Ascending aorta (tissue), 2 donors: Measurements from ENCODE around the gene LTN1. TPM values are rescaled to one million over a fixed set of nuclear protein-coding genes. Genes with fewer than 3 reads are reported as not detected.

Experiments
- DNase-seq, 2 donors: peaks; one replicate each; pipeline ENCODE4 v3.0.0-alpha.2; 2019; ENCODE audit warnings: low spot score in 2 of 2
- H3K27ac ChIP-seq, 2 donors: fragments of 200-600 bp; sonication (generic); one replicate each; pipeline ENCODE4 v1.5.1; 2016 to 2017; ENCODE audit warnings: mild to moderate bottlenecking in 1 of 2
- H3K27me3 ChIP-seq: fragments of 200-600 bp; sonication (generic); one replicate; pipeline ENCODE4 v1.5.1; 2017
- H3K36me3 ChIP-seq, 2 donors: fragments of 200-600 bp; sonication (generic); one replicate each; pipeline ENCODE4 v1.5.1; 2016
- H3K4me1 ChIP-seq, 2 donors: fragments of 200-600 bp; sonication (generic); one replicate each; pipeline ENCODE4 v1.5.1; 2016 to 2017; ENCODE audit warnings: mild to moderate bottlenecking in 1 of 2
- H3K4me3 ChIP-seq, 2 donors: fragments of 200-600 bp; sonication (generic); one replicate each; pipeline ENCODE4 v1.5.1; 2016 to 2017; ENCODE audit warnings: mild to moderate bottlenecking in 1 of 2
- H3K9me3 ChIP-seq, 2 donors: fragments of 200-600 bp; sonication (generic); one replicate each; pipeline ENCODE4 v1.5.1; 2016
- CTCF ChIP-seq, 3 experiments: fragments of 200-600 bp in 2 of 3; fragments of 450-650 bp in 1 of 3; sonication (generic) in 2 of 3; IDR thresholded peaks; one replicate each; pipeline ENCODE4 v1.5.1; 2016 to 2019; ENCODE audit warnings: antibody characterized with exemption in 3 of 3, mild to moderate bottlenecking in 1 of 3, moderate library complexity in 1 of 3
- intact Hi-C: fragments of 100-400 bp; cut with DNase I; formaldehyde crosslinking; loops from one replicate; pipeline ENCODE4 v1.15.1; 2023
- total RNA-seq: library from RNA; depleted of rRNA; stranded (reverse); fragments of >200 nt; gene quantifications from one replicate; pipeline ENCODE4 v1.1.0, GENCODE V29; 2016

The LTN1 gene
- total RNA-seq, 1 donor from 2014 or later: 5.6 TPM

DNA sequence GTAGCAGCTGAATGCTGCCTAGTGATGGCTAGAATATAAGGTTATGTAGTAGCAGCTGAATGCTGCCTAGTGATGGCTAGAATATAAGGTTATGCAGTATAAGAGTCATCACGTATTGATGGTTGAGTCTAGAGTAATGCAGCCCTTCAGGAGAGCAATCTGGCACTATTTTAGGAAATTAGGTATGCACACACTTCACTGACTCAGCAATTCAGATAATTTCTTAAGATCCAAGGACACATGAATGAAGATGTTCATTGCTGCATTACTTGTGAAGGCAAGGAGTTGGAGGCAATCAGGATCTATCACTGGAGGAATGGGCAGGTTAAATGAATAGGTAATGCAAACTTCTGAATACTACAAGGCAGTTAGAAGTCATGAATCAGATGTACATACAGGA is 13.6 kb downstream of the LTN1 start:
- Histone ChIP-seq H3K27me3 (no peaks in the 10 kb centered on the region), H3K4me3 (no peak overlapping the region), H3K27ac (no peak overlapping the region), H3K4me1 (no peaks in the 10 kb centered on the region), H3K9me3 (no peaks in the 10 kb centered on the region), H3K36me3 (peaks cover 42 to 87% of the 10 kb centered on the region in 2 donors)
- TF ChIP-seq CTCF (IDR thresholded peaks at IDR 0.05): no peak
- DNase-seq: no peak
- intact Hi-C loops: no loop called here

GRCh38 chr21:28975397-28975796 is 17.3 kb downstream of the LTN1 start:
- DNase-seq: no peak
- no peak overlapping the region for H3K4me3 ChIP-seq
- H3K9me3 ChIP-seq: no peaks in the 10 kb centered on the region
- no peak overlapping the region for H3K27ac ChIP-seq
- H3K4me1 ChIP-seq: no peaks in the 10 kb centered on the region
- peaks cover 36 to 67% of the 10 kb centered on the region in 2 donors for H3K36me3 ChIP-seq
- H3K27me3 ChIP-seq: no peaks in the 10 kb centered on the region
- no peak for TF ChIP-seq CTCF (IDR thresholded peaks at IDR 0.05)
- intact Hi-C loops: no loop called here

GRCh38 chr21:28974531-28975227 is 18.0 kb downstream of the LTN1 start:
- H3K27me3 ChIP-seq: no peaks in the 10 kb centered on the region
- no peak for TF ChIP-seq CTCF (IDR thresholded peaks at IDR 0.05)
- no peak overlapping the region for H3K27ac ChIP-seq
- peaks cover 37 to 69% of the 10 kb centered on the region in 2 donors for H3K36me3 ChIP-seq
- no peak for DNase-seq
- H3K4me1 ChIP-seq: no peaks in the 10 kb centered on the region
- no peaks in the 10 kb centered on the region for H3K9me3 ChIP-seq
- H3K4me3 ChIP-seq: no peak overlapping the region
- intact Hi-C loops: no loop called here

- intact Hi-C loops: no loop called here
Observed at GRCh38 chr21:28972398-28972797, 20.3 kb downstream of the LTN1 start.

GRCh38 chr21:28971171-28971570 is 21.5 kb downstream of the LTN1 start:
- peaks cover 40 to 67% of the 10 kb centered on the region in 2 donors for H3K36me3 ChIP-seq
- TF ChIP-seq CTCF (IDR thresholded peaks at IDR 0.05): no peak
- no peaks in the 10 kb centered on the region for H3K9me3 ChIP-seq
- H3K27ac ChIP-seq: no peak overlapping the region
- H3K27me3 ChIP-seq: no peaks in the 10 kb centered on the region
- H3K4me3 ChIP-seq: no peak overlapping the region
- no peak for DNase-seq
- intact Hi-C loops: no loop called here
- H3K4me1 ChIP-seq: no peaks in the 10 kb centered on the region

More at GRCh38 chr21:28972398-28972797, 20.3 kb downstream of the LTN1 start:
- H3K4me3 ChIP-seq: no peak overlapping the region
- no peaks in the 10 kb centered on the region for H3K4me1 ChIP-seq
- H3K27me3 ChIP-seq: no peaks in the 10 kb centered on the region
- peaks cover 40 to 68% of the 10 kb centered on the region in 2 donors for H3K36me3 ChIP-seq
- H3K27ac ChIP-seq: no peak overlapping the region
- DNase-seq: no peak
- no peak for TF ChIP-seq CTCF (IDR thresholded peaks at IDR 0.05)
- no peaks in the 10 kb centered on the region for H3K9me3 ChIP-seq
